KMS-11 (cell line): Measurements from ENCODE around the gene GADD45A.

Experiments
- H2AFZ ChIP-seq: fragments of 200-600 bp; sonication (generic); 2 replicates; pipeline ENCODE4 v1.6.1; 2016; ENCODE audit warnings: antibody characterized with exemption, mixed run types, low read depth
- H3K27ac ChIP-seq: fragments of 200-600 bp; sonication (generic); 2 replicates; pipeline ENCODE4 v1.6.1; 2016; ENCODE audit warnings: mild to moderate bottlenecking, mixed run types
- H3K27me3 ChIP-seq: fragments of 200-600 bp; sonication (generic); 2 replicates; pipeline ENCODE4 v1.6.1; 2017; ENCODE audit warnings: mild to moderate bottlenecking, low read depth, mixed run types, moderate library complexity; ENCODE audit not compliant: insufficient read depth
- H3K36me3 ChIP-seq: fragments of 200-600 bp; sonication (generic); 2 replicates; pipeline ENCODE4 v1.6.1; 2017; ENCODE audit warnings: mild to moderate bottlenecking, mixed run types; ENCODE audit not compliant: insufficient read depth
- H3K4me1 ChIP-seq: fragments of 200-600 bp; sonication (generic); 2 replicates; pipeline ENCODE4 v1.6.1; 2016; ENCODE audit warnings: mild to moderate bottlenecking, low read depth, mixed run types; ENCODE audit not compliant: poor library complexity, severe bottlenecking
- H3K4me2 ChIP-seq: fragments of 200-600 bp; sonication (generic); 2 replicates; pipeline ENCODE4 v1.7.0; 2016; ENCODE audit warnings: mild to moderate bottlenecking, mixed run types
- H3K4me3 ChIP-seq: fragments of 200-600 bp; sonication (generic); IDR thresholded peaks from 2 replicates; pipeline ENCODE4 v1.6.1; 2017; ENCODE audit warnings: low read depth, low read length, mixed read lengths; ENCODE audit not compliant: insufficient read depth
- H3K79me2 ChIP-seq: fragments of 200-600 bp; sonication (generic); 2 replicates; pipeline ENCODE4 v1.6.1; 2016; ENCODE audit warnings: low read depth, mixed run types; ENCODE audit not compliant: insufficient read depth
- H3K9ac ChIP-seq: fragments of 200-600 bp; sonication (generic); 2 replicates; pipeline ENCODE4 v1.6.1; 2016; ENCODE audit warnings: mild to moderate bottlenecking, mixed run types
- H4K20me1 ChIP-seq: fragments of 200-600 bp; sonication (generic); 2 replicates; pipeline ENCODE4 v1.6.1; 2016; ENCODE audit warnings: mild to moderate bottlenecking, mixed run types; ENCODE audit not compliant: insufficient read depth
- TF ChIP-seq, protein P1 (sequence below): fragments of 200-600 bp; sonication (generic); conservative IDR thresholded peaks from 2 replicates; pipeline ENCODE4 v1.6.1; 2017; ENCODE audit warnings: low read depth, mild to moderate bottlenecking, antibody characterized with exemption, low read length, moderate library complexity, mixed read lengths

GADD45A gene

DNA sequence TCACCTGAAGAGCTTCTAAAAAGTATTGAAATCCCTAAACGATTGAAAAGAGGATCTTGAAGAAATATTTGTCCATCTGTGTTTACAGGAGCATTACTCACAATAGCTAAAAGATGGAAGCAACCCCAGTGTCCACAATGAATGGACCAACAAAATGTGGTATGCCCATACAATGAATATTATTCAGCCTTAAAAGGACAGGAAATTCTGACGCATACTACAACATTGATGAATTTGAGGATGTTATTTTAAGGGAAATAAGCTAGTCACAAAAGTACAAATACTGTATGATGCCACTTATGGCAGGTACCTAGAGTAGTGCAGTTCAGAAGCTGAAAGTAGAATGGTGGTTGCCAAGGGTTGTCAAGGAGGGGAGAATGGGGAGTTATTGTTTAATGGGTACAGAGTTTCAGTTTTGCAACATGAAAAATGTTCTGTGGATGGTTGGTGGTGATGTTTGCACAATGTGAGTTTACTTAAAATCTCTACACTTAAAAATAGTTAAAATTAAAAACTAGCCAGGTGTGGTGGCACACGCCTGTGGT lies 37.1 kb upstream of the GADD45A start:
- H2AFZ ChIP-seq = no peak overlapping the region
- TF ChIP-seq, protein P1, sequence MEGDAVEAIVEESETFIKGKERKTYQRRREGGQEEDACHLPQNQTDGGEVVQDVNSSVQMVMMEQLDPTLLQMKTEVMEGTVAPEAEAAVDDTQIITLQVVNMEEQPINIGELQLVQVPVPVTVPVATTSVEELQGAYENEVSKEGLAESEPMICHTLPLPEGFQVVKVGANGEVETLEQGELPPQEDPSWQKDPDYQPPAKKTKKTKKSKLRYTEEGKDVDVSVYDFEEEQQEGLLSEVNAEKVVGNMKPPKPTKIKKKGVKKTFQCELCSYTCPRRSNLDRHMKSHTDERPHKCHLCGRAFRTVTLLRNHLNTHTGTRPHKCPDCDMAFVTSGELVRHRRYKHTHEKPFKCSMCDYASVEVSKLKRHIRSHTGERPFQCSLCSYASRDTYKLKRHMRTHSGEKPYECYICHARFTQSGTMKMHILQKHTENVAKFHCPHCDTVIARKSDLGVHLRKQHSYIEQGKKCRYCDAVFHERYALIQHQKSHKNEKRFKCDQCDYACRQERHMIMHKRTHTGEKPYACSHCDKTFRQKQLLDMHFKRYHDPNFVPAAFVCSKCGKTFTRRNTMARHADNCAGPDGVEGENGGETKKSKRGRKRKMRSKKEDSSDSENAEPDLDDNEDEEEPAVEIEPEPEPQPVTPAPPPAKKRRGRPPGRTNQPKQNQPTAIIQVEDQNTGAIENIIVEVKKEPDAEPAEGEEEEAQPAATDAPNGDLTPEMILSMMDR = no peak
- H3K4me2 ChIP-seq = no peak overlapping the region
- no peak overlapping the region for H3K4me3 ChIP-seq
- H3K27me3 ChIP-seq = no peaks in the 10 kb centered on the region
- no peak overlapping the region for H3K9ac ChIP-seq
- no peaks in the 10 kb centered on the region for H4K20me1 ChIP-seq
- H3K4me1 ChIP-seq = peaks cover 25% of the 10 kb centered on the region
- H3K36me3 ChIP-seq = no peaks in the 10 kb centered on the region
- no peaks in the 10 kb centered on the region for H3K79me2 ChIP-seq
- no peak overlapping the region for H3K27ac ChIP-seq

DNA sequence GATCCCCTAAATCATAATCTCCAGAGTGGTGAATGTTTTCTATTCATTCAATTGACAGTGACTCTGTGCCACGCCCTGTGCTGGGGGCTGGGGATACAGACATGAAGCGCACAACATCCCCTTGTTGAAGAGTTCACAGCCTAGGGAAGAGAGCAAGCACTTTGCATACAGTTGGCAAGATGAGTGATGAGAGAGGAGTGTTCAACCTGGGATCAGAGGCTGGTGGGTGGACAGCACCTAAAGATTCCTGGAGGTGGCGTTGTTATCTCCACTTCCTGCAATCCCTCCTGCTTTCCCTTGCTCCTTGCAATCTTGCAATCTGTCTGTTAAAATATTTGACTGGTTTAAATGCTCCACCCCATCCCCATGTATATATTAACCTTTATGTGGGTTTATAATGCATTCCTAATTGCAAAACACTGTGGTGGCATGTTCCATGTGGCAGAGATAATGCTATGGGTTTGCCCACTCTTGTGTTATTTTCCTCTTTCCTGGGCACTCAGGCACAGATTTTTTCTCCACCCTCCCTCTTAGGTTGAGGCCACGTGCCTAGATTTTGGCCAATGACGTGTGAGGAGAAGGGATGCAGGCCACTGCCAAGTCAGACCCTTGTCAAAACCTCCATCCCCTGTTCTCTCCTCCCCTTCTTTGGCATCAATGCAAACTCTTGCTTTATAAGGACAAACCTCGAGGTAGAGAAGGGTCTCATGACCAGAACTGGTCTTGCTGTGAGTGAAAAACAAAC lies 36.2 kb upstream of the GADD45A start:
- H3K4me3 ChIP-seq = no peak overlapping the region
- H3K36me3 ChIP-seq = no peaks in the 10 kb centered on the region
- no peak overlapping the region for H3K4me2 ChIP-seq
- no peaks in the 10 kb centered on the region for H3K27me3 ChIP-seq
- TF ChIP-seq, protein P1 = no peak
- H3K4me1 ChIP-seq = peaks cover 34% of the 10 kb centered on the region
- no peak overlapping the region for H3K27ac ChIP-seq
- H3K9ac ChIP-seq = no peak overlapping the region
- H2AFZ ChIP-seq = no peak overlapping the region
- no peaks in the 10 kb centered on the region for H4K20me1 ChIP-seq
- no peaks in the 10 kb centered on the region for H3K79me2 ChIP-seq

DNA sequence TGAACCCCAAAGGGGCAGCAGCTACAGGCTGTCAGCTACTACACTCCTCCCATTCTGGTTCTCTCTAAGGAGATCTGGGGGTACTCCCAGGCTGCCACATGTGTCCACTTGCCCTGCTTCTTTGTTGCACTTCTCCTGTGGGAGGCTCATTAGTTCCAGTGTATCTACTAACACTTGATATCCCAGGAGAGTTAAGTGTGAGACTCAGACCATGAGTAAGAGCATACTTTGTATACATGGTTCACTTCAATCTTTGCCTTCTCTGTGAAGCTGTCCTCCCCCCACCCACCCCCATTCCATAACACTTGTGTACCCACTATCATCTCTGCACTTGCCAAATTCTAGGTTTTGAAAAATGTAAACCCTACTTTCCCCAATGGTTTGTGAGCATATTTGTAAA lies 34.9 kb upstream of the GADD45A start:
- H3K4me1 ChIP-seq = peaks cover 45% of the 10 kb centered on the region
- no peak overlapping the region for H3K4me2 ChIP-seq
- no peak overlapping the region for H3K9ac ChIP-seq
- H3K4me3 ChIP-seq = no peak overlapping the region
- H3K27me3 ChIP-seq = no peaks in the 10 kb centered on the region
- no peaks in the 10 kb centered on the region for H3K79me2 ChIP-seq
- no peak overlapping the region for H3K27ac ChIP-seq
- H2AFZ ChIP-seq = no peak overlapping the region
- TF ChIP-seq, protein P1 = no peak
- H3K36me3 ChIP-seq = no peaks in the 10 kb centered on the region
- no peaks in the 10 kb centered on the region for H4K20me1 ChIP-seq

DNA sequence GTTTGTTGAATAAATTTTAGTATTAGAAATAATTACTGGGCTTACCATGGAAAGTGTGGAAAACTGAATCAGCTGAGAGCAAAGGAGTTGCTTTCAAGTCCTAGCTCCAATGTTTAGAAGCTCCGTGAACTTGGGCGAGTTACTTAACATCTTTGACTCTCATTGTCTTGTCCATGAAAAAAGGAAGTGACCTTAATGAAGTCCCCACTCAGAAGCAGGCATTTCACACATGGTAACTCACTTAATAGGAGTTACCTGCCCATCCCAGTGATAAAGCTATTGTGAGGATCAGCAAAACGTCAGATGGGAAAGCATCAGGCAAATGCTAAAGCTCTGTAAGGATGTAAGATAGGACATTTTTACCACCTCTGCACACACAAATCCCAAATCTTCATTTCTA lies 34.0 kb upstream of the GADD45A start:
- Histone ChIP-seq H3K36me3 (no peaks in the 10 kb centered on the region), H3K27me3 (no peaks in the 10 kb centered on the region), H4K20me1 (no peaks in the 10 kb centered on the region), H3K27ac (no peak overlapping the region), H2AFZ (no peak overlapping the region), H3K79me2 (no peaks in the 10 kb centered on the region), H3K4me1 (peaks cover 46% of the 10 kb centered on the region), H3K4me3 (no peak overlapping the region), H3K4me2 (no peak overlapping the region), H3K9ac (no peak overlapping the region)
- TF ChIP-seq, protein P1 = no peak
